Epithelial cell of prostate (primary cell): ENCODE measurements around the gene FBXO42.
A peak's percentile ranks its signal among the peaks of the same experiment; 100 is the strongest.
"Not testable (repeated sequence)": the region's sequence is repeated elsewhere in the genome, so short reads cannot be mapped to it uniquely, and the experiment has no call there.

ENCODE experiments used
- DNase-seq: peaks from one replicate; pipeline ENCODE4 v3.0.0-alpha.2; 2011; ENCODE audit warnings: low read depth, low spot score
- H3K27ac ChIP-seq: fragments of 450-650 bp; 2 replicates; pipeline ENCODE4 v1.5.1; 2017; ENCODE audit warnings: mild to moderate bottlenecking

FBXO42 gene

DNA sequence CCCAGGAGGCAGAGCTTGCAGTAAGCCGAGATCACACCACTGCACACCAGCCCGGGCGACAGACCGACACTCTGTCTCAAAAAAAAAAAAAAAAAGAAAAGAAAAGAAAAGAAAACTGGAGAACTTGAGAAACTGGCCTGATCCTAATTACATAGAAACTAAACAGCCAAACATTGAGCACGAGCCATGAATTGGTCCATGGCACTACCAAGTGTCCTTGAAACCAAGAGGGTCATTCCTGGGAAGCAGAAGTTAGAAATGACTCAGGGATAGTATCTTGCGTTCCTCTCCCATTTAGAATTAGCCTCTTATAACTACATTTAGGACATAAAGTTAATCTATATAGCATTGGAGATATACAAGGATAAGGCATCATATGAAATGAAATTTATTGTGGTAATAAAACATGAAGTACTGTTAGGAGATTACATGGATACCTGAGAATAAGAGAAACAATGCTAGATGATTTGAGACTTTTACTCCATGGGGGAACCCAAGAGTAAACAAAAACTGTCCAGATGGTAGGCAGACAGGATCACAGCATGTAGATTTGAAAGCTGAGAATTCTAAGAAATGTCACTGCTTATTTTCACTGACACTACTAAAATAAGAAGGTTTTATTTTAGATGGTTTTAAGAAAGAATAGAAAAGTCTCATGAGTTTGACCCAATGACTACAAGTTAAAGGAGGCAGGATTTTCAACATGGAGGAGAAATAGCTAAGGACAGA lies 75.8 kb downstream of the FBXO42 start:
- no peak overlapping the region for H3K27ac ChIP-seq
- DNase-seq, result no peak

DNA sequence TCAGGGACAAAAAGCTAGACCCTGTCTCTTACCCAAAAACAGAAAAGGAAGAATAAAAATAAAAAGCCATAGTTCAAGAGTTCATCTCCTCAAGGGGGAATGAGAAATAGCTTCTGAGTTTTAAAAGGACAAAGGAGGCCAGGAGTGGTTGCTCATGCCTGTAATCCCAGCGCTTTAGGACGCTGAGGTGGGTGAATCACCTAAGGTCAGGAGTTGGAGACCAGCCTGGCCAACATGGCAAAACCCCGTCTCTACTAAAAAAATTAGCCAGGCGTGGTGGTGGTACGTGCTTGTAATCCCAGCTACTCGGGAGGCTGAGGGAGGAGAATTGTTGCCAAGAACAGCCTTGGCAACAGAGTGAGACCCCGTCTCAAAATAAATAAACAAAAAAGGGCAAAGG lies 76.7 kb downstream of the FBXO42 start:
- no peak overlapping the region for H3K27ac ChIP-seq
- DNase-seq, result no peak

GRCh38 chr1:16267690-16268180 lies 84.5 kb downstream of the FBXO42 start:
- no peak for DNase-seq
- no peak overlapping the region for H3K27ac ChIP-seq

- H3K27ac ChIP-seq, result no peak overlapping the region
- DNase-seq, result no peak
These were observed 85.7 kb downstream of the FBXO42 start for GRCh38 chr1:16266411-16267118.

DNA sequence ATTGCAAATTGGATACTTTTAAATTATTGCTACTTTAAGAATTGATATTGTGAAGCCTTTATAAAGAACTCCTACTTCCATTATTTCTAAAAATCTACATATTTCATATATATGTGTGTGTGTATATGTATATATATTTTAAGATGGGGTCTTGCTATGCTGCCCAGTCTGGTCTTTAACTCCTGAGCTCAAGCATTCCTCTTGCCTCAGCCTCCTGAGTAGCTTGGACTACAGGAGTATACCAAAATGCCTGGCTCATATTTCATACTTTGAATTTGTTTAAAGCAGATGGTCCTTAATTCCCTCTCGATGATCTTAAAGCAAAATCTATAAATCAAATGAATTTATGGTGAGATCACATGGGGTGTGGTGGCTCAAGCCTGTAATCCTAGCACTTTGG lies 90.2 kb downstream of the FBXO42 start:
- no peak overlapping the region for H3K27ac ChIP-seq
- DNase-seq, result no peak

- no peak for DNase-seq
- peak overlapping the region; percentile 11 for H3K27ac ChIP-seq
These were observed 91.5 kb downstream of the FBXO42 start for GRCh38 chr1:16260814-16261213.

DNA sequence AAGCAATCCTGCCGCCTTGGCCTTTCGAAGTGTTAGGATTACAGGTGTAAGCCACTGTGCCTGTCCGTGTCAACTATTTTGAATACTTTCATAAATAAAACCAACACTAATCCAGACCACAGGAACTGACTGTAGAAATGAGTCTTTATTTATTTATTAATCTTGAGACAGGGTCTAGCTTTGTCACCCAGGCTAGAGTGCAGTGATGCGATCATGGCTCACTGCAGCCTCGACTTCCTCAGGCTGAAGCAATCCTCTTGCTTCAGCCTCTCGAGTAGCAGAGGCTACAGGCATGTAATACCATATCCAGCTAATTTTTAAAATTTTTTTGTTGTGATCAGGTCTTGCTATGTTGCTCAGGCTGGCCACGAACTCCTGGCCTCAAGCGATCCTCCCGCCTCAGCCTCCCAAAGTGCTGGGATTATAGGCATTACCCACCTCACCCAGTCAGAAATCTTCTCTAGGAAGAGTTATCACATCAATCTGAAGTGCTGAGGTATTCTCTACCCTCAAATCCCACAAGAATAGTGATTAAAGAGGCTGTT lies 93.6 kb downstream of the FBXO42 start:
- peak overlapping the region; percentile 45 for H3K27ac ChIP-seq
- DNase-seq, result no peak

DNA sequence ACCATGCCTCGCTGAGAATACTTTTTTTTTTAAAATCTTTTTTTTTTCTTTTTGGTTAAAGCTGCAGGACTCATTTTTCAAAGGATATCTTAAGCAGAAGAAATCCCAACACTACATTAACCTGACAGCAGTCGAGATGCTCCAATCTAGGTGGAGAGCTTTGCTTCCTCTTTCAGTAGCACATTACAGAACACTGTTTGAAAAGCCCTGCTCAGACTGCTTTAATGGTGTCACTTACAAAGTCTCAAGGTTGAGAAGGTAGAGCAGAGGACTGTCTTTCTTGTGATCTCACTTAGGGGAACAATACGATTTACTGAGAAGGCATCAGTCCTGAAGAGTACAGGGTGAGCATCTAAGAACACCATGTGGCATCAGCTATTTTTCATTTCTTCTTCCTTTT lies 94.3 kb downstream of the FBXO42 start:
- no peak for DNase-seq
- H3K27ac ChIP-seq, result peak overlapping the region; percentile 45

- H3K27ac ChIP-seq, DNase-seq: not testable (repeated sequence)
These were observed 94.7 kb downstream of the FBXO42 start for GRCh38 chr1:16257556-16257955.

DNA sequence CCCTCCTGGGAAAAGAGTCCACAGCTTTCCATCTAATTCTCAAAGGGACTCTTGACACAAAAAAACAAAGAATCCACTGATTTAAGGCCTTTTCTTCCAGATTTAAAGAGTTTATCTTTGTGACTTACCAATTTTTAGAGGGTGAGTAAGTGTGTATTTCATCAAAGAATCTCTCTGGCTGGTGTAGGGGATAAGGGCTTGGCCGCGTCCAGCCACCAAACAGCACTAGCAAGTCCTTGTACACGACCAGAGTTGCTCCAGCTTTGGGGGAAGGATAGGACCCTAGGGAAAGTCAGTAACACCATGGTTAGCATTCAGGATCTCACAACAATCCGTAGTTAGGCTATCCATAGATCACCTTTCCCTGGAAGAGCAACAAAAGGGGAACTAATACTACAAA lies 95.8 kb downstream of the FBXO42 start:
- no peak for DNase-seq
- H3K27ac ChIP-seq, result no peak overlapping the region

DNA sequence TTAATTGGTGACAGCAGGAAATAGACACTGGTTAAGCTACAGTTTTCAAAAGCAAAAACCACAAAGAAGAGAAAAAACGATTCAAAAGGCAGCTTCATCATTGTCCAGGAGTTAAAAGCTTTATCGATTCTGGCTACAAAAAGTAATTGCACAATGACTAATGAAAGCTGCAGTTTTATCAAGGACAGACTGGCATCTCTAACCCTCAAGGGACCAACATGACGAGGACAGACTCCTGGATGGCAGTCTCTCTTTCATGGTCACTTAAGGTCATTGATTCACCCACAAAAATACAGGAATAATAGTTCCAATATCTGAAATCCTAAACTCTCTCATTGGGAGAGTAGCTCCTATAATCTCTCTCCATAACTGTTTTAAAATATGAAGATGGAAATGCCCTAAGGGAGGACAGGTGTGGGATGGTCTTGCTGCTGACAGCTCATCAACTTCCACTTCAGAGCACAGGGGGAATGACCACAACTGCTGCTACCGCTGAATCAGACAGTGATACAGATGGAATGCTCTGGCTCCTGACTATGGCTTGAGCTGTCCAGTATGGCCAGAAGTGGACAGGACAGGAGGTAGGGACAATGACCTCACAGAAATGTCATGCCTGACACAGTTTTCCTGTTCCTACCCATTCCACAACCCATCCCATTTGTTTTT lies 97.9 kb downstream of the FBXO42 start:
- H3K27ac ChIP-seq, result peak overlapping the region; percentile 42
- no peak for DNase-seq

DNA sequence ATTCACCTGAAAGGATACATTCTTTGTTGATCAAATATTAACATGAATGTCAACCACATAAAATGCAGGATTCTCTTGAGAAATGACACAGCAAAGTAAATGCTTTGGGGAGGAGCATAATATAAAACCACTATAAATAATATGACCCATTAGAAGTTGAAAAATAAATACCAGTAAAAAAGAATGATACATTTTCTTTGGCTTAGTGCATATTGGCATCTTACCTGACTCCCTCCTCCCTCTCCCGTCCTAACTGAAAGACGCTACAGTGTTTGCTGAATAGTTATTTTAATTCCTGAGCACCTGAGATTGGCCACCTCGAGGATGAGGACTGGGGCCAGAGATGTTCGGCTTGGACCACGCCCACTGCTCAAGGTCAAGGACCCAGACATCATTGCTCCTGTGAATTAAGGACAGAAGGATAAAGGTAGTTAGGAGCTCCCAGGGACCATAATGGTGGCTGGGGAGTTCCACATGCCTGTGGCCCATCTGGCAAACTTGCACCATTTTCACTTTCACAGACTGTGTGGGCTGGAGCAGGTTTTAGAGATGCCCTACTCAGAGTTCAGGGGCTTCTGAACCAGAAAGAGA lies 98.9 kb downstream of the FBXO42 start:
- peak overlapping the region; percentile 42 for H3K27ac ChIP-seq
- DNase-seq, result no peak

DNA sequence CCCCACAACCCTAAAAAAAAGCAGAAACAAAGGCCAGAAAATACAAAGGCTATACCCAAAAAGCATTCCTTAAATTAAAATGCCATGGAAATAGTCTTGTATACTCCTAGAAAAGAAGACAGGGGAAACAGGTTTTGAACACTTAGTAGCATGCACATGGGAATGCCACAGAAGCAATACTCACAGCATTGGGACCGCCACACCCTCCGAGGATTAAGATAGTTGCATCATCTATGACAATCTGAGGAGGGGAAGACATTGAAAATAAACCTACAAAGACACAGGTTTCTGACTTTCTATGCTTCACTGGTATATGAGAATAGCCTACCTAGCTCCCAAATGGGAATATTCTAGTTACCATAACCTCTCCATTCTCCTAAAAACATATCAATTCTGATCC lies 99.4 kb downstream of the FBXO42 start:
- peak overlapping the region; percentile 42 for H3K27ac ChIP-seq
- no peak for DNase-seq

DNA sequence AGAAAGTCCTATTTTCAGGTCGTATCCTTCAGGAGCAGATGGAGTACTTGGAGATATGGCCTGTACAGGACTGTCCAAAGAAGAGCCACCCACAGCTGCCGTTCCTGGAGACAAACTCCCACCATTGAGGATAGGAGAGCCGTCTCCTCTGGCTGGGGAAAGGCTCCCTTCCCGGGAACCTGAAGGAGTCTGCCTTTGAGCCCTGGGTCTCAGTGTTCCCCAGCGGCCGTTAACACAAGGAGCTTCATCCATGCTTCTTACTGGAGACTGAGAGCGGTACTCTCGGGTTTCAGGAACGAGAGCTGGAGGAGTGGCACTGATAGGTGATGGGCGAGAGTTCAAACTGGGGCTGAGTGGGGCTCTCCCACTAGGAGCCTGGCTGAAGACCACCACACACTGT lies 100.9 kb downstream of the FBXO42 start:
- DNase-seq, result no peak
- no peak overlapping the region for H3K27ac ChIP-seq

DNA sequence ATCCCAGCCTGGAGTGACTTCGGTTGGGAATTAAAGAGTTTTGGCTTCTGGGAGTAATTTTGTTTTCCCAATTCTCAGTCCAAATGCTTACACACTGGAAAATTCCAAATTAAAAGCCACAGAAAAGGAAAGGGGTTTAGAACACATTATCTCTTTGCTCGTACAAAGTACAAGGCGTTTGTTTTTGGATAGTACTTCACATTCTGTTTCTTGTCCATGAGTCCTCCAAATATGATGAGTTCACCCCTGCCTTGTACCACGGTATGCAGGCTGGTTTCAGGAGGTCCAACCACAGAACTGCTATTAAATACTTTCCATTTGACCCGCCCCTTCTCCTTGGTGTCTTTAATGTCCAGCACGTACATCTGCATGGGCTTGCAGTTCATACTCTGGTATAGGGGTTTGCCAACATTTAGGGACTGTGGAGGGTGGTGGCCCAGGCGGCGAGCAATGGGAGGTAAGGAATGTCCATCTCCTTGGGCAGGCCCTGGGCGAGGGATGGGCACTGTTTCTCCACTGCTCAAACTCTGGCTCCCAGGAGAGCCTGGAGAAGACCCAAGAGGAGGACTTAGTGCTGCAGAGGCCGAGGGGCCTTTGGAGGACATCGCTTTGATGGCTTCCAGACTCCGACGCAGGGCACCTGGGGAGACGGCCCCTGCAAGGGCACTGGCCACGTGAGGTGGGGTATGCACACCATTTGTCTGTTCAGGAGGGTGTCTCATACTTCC lies 101.6 kb downstream of the FBXO42 start:
- DNase-seq, result no peak
- H3K27ac ChIP-seq, result no peak overlapping the region

DNA sequence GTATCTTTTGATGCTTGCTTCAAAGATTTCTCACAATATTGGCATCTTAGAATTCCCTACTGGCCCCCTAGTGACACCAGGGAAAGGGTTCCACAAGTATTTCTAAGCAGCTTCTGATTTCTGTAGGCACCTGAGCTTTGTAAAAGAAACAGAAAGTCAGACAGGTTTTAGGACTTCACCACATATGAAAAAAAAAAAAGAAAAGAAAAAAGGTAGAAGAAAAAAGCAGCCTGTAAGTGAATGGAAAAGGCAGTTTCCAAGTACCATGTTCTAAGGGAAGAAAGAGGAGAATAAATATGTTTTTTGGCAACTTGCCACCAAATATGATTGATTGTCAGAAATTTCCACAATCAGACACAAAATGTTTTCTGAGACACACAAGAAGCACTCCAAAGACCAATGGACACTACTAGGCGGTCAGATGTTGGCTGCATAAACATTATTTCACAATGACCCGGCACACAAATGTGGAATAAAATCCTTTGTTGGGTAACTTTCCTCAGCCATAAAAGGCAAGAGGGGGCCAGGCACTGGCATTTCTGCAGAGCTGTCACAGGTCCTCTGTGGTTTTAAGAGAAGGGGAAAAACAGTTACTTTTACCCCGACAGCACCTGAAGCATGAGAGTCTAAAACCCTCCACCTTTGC lies 102.6 kb downstream of the FBXO42 start:
- DNase-seq, result no peak

GRCh38 chr1:16248603-16249516 lies 103.4 kb downstream of the FBXO42 start:
- DNase-seq, result no peak
- peak overlapping the region; percentile 76 for H3K27ac ChIP-seq

More for the DNA sequence above, 102.6 kb downstream of the FBXO42 start:
- peak overlapping the region; percentile 76 for H3K27ac ChIP-seq

DNA sequence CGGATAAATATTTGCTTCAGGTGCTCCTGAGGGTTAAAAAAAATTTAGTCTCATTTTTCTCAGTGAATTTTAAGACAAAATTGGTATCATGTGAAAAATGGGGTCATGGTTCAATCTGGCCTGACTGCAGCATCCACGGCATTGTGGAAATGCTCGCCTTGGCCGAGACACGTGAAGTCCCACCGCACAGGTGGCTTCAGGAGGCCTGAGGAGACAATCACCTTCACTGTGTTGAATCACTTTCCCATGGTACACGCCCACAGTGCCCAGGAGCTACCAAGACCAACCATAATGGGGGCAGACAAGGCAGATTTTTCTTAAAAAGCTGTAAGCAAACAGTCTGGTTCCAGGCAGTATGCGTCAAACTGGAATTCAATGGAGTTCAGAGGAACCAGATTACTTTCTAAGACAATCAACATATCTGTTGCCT lies 104.3 kb downstream of the FBXO42 start:
- DNase-seq, result no peak
- H3K27ac ChIP-seq, result peak overlapping the region; percentile 76
